ENCODE results near the gene TTPAL. TPM values are rescaled to one million over a fixed set of nuclear protein-coding genes. Genes with fewer than 3 reads are reported as not detected.
"Not testable (repeated sequence)": the region's sequence is repeated elsewhere in the genome, so short reads cannot be mapped to it uniquely, and the experiment has no call there.

TTPAL gene
- total RNA-seq, 4 donors from 2014 or later, result 9.6 to 18.2 (median 13.0) TPM

DNA sequence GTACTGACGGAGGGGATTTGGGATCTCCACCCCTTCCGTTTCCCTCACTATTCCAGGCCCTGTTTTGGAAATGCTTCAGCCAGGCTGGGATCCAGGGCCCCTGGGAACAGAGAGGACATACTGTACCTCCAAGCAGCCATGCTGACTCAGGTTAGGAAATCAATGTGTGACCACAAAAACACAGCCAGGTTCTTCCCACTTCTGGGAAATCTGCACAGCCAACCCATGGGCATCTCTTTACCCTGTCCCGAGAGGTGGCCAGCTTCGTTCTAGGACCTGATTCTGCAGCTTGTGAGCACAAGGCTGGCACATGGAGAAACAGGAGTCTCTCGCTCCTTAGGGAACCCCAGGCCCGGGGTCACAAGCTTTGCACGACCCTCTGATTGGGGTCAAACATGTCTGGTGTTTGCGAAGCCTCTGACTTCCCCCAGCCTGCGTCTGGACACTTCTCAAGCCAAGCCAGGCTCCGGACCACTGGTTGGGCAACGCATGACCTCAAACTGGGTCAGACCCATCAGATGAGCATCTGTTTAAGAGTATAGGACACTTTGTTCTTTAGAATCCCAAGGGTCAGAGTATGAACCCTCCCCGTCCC, 8.3 kb upstream of the TTPAL start:
- 67% methylated on average over 12 of the region's 12 CpGs for WGBS
- no peak for DNase-seq (ENCODE audit: extremely low spot score)
- Histone ChIP-seq H3K27ac (replicated peaks in 1 of 4) (peak overlapping the region in 1 of 4 donors; percentile 25), H3K9me3 (no peaks in the 10 kb centered on the region), H3K4me3 (no peak overlapping the region), H3K4me1 (no peaks in the 10 kb centered on the region), H3K36me3 (no peaks in the 10 kb centered on the region), H3K27me3 (no peaks in the 10 kb centered on the region)
- intact Hi-C loops (cut with DNase I), result no loop called here
- TF ChIP-seq POLR2A (IDR thresholded peaks at IDR 0.05; ENCODE audit: low read depth) (no peak), POLR2AphosphoS5 (IDR thresholded peaks at IDR 0.05) (peak in 1 of 2 donors; percentile 16), EP300 (IDR thresholded peaks at IDR 0.05) (peak; percentile 44)
- TF ChIP-seq, protein P1, sequence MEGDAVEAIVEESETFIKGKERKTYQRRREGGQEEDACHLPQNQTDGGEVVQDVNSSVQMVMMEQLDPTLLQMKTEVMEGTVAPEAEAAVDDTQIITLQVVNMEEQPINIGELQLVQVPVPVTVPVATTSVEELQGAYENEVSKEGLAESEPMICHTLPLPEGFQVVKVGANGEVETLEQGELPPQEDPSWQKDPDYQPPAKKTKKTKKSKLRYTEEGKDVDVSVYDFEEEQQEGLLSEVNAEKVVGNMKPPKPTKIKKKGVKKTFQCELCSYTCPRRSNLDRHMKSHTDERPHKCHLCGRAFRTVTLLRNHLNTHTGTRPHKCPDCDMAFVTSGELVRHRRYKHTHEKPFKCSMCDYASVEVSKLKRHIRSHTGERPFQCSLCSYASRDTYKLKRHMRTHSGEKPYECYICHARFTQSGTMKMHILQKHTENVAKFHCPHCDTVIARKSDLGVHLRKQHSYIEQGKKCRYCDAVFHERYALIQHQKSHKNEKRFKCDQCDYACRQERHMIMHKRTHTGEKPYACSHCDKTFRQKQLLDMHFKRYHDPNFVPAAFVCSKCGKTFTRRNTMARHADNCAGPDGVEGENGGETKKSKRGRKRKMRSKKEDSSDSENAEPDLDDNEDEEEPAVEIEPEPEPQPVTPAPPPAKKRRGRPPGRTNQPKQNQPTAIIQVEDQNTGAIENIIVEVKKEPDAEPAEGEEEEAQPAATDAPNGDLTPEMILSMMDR (IDR thresholded peaks at IDR 0.05), result no peak

- intact Hi-C loops (cut with DNase I), result no loop called here
- H3K27ac ChIP-seq (replicated peaks in 1 of 4), result peak overlapping the region in 2 of 4 donors; percentile 25 to 28
- no peaks in the 10 kb centered on the region for H3K4me1 ChIP-seq
- H3K4me3 ChIP-seq, result no peak overlapping the region
- no peaks in the 10 kb centered on the region for H3K27me3 ChIP-seq
- no peaks in the 10 kb centered on the region for H3K36me3 ChIP-seq
- TF ChIP-seq, protein P1 (IDR thresholded peaks at IDR 0.05), result no peak
- no peak for TF ChIP-seq POLR2AphosphoS5 (IDR thresholded peaks at IDR 0.05)
- no peak for TF ChIP-seq POLR2A (IDR thresholded peaks at IDR 0.05; ENCODE audit: low read depth)
- no peak for TF ChIP-seq EP300 (IDR thresholded peaks at IDR 0.05)
- DNase-seq (ENCODE audit: extremely low spot score), result no peak
- 90% methylated on average over 8 of the region's 8 CpGs for WGBS
- H3K9me3 ChIP-seq, result no peaks in the 10 kb centered on the region
These were observed 7.5 kb upstream of the TTPAL start for GRCh38 chr20:44468044-44468782.

DNA sequence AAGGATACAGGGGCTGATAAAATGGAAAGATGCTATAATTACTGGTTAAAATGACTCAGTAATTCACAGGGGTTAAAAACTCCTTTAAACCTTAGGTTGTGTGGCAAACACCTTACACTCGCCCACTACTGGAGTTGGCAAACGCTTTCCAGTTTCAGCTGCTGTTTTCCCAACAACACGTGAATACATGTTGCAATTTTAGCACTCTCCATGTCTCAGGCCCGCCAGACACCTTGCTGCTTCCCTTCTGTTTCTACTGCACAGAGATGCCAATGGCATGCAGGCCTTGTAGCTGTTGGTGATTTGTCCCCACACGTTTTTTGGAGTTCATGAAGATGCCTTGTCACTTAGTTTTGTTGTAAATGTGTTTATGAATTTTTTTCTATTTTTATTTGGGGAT, 5.3 kb upstream of the TTPAL start:
- DNase-seq (ENCODE audit: extremely low spot score), result no peak
- H3K27me3 ChIP-seq, result no peaks in the 10 kb centered on the region
- intact Hi-C loops (cut with DNase I), result no loop called here
- H3K4me1 ChIP-seq, result peaks cover 0 to 5% (median 4%) of the 10 kb centered on the region in 4 donors
- TF ChIP-seq, protein P1 (IDR thresholded peaks at IDR 0.05), result no peak
- H3K9me3 ChIP-seq, result no peaks in the 10 kb centered on the region
- H3K36me3 ChIP-seq, result no peaks in the 10 kb centered on the region
- WGBS, result 65% methylated on average over 5 of the region's 5 CpGs
- no peak overlapping the region for H3K4me3 ChIP-seq
- no peak overlapping the region for H3K27ac ChIP-seq (replicated peaks in 1 of 4)

- 69% methylated on average over 2 of the region's 2 CpGs for WGBS
- TF ChIP-seq POLR2AphosphoS5 (IDR thresholded peaks at IDR 0.05), result no peak
- TF ChIP-seq, protein P1 (IDR thresholded peaks at IDR 0.05), result peak in 1 of 3 experiments; percentile 27
- Histone ChIP-seq H3K27ac (replicated peaks in 1 of 4) (no peak overlapping the region), H3K9me3 (no peaks in the 10 kb centered on the region), H3K36me3 (no peaks in the 10 kb centered on the region), H3K27me3 (no peaks in the 10 kb centered on the region), H3K4me1 (peaks cover 6 to 14% (median 13%) of the 10 kb centered on the region in 4 donors), H3K4me3 (no peak overlapping the region)
- intact Hi-C loops (cut with DNase I), result no loop called here
- DNase-seq (ENCODE audit: extremely low spot score), result no peak
These were observed 4.2 kb upstream of the TTPAL start for GRCh38 chr20:44471481-44471882.

- H3K4me3 ChIP-seq; DNase-seq (ENCODE audit: extremely low spot score); H3K27ac ChIP-seq (replicated peaks in 1 of 4); H3K36me3 ChIP-seq; H3K27me3 ChIP-seq; H3K9me3 ChIP-seq; intact Hi-C loops (cut with DNase I): not testable (repeated sequence)
- H3K4me1 ChIP-seq, result peaks cover 9 to 22% (median 20%) of the 10 kb centered on the region in 4 donors
- WGBS, result 89% methylated on average over 9 of the region's 9 CpGs
These were observed 3.4 kb upstream of the TTPAL start for GRCh38 chr20:44472283-44472682.

All from esophagus muscularis mucosa (tissue), 4 donors.